HepG2 (cell line): ENCODE data around the gene METTL13. TPM values are rescaled to one million over a fixed set of nuclear protein-coding genes. Genes with fewer than 3 reads are reported as not detected.

Experiments used
- ARNT2 ChIP-seq: sonication (generic); formaldehyde crosslinking; IDR thresholded peaks from 2 replicates; pipeline ENCODE4 v1.8.0; 2022; ENCODE audit warnings: mild to moderate bottlenecking, low read depth, missing genetic modification reagents, moderate library complexity
- FOSL1 ChIP-seq: sonication (generic); formaldehyde crosslinking; IDR thresholded peaks from 2 replicates; pipeline ENCODE4 v1.9.0; 2021; ENCODE audit warnings: missing genetic modification reagents, borderline replicate concordance
- HMG20B ChIP-seq: conservative IDR thresholded peaks from 2 replicates; pipeline ENCODE4 v1.6.1; 2016; ENCODE audit warnings: missing genetic modification reagents, missing compliant biosample characterization
- HNRNPLL ChIP-seq: fragments of 200-400 bp; formaldehyde crosslinking; IDR thresholded peaks from 2 replicates; pipeline ENCODE4 v1.6.1; 2017; ENCODE audit warnings: mild to moderate bottlenecking, low read depth, low read length; ENCODE audit not compliant: poor library complexity, severe bottlenecking
- ISL2 ChIP-seq: sonication (generic); formaldehyde crosslinking; IDR thresholded peaks from 2 replicates; pipeline ENCODE4 v1.5.0; 2020; ENCODE audit warnings: missing genetic modification reagents
- JDP2 ChIP-seq: sonication (generic); formaldehyde crosslinking; IDR thresholded peaks from 2 replicates; pipeline ENCODE4 v1.8.1; 2022; ENCODE audit warnings: missing genetic modification reagents, borderline replicate concordance
- KAT2B ChIP-seq: fragments of 150-350 bp; IDR thresholded peaks from 2 replicates; pipeline ENCODE4 v1.6.1; 2014; ENCODE audit warnings: low read depth, low read length, borderline replicate concordance
- KDM6A ChIP-seq: IDR thresholded peaks from 2 replicates; pipeline ENCODE4 v1.6.1; 2016; ENCODE audit warnings: low read depth
- NFE2L1 ChIP-seq: sonication (generic); formaldehyde crosslinking; IDR thresholded peaks from 2 replicates; pipeline ENCODE4 v1.4.0; 2020; ENCODE audit warnings: missing genetic modification reagents, mild to moderate bottlenecking, borderline replicate concordance
- NKX3-1 ChIP-seq: sonication (generic); formaldehyde crosslinking; IDR thresholded peaks from 2 replicates; pipeline ENCODE4 v1.5.0; 2020; ENCODE audit warnings: missing genetic modification reagents
- NR2F6 ChIP-seq, 2 experiments: IDR thresholded peaks; 2 replicates each; pipeline ENCODE4 v1.6.1; 2016; ENCODE audit warnings: antibody characterized with exemption in 1 of 2, mild to moderate bottlenecking in 1 of 2
- SCMH1 ChIP-seq: sonication (generic); formaldehyde crosslinking; IDR thresholded peaks from 2 replicates; pipeline ENCODE4 v1.9.0; 2021; ENCODE audit warnings: missing genetic modification reagents, mild to moderate bottlenecking, borderline replicate concordance
- ZNF225 ChIP-seq: sonication (generic); formaldehyde crosslinking; IDR thresholded peaks from 2 replicates; pipeline ENCODE4 v1.4.0; 2020; ENCODE audit warnings: mild to moderate bottlenecking, missing genetic modification reagents
- ZNF367 ChIP-seq: sonication (generic); formaldehyde crosslinking; IDR thresholded peaks from 2 replicates; pipeline ENCODE4 v1.4.0; 2020; ENCODE audit warnings: missing genetic modification reagents, borderline replicate concordance
- ZNF501 ChIP-seq: sonication (generic); formaldehyde crosslinking; IDR thresholded peaks from 2 replicates; pipeline ENCODE4 v1.5.1; 2020; ENCODE audit warnings: mild to moderate bottlenecking, moderate library complexity, missing genetic modification reagents
- ZNF672 ChIP-seq: sonication (generic); formaldehyde crosslinking; IDR thresholded peaks from 2 replicates; pipeline ENCODE4 v1.8.1; 2022; ENCODE audit warnings: missing genetic modification reagents
- ZNF883 ChIP-seq: sonication (generic); formaldehyde crosslinking; IDR thresholded peaks from 2 replicates; pipeline ENCODE4 v1.5.1; 2020; ENCODE audit warnings: mild to moderate bottlenecking, missing genetic modification reagents; ENCODE audit errors: not compliant biosample characterization
- polyA plus RNA-seq, 8 experiments: library from polyadenylated mRNA; depleted of rRNA in 3 of 8; stranded (reverse) in 7 of 8; unstranded in 1 of 8; fragments of >200 nt; fragmentation: Illumina TruSeq in 4 of 8; extraction: Trizol in 4 of 8; gene quantifications; 2 replicates each; pipeline versions ENCODE4 v1.2.1 to v1.2.3, GENCODE V29; 2011 to 2016; ENCODE audit warnings: low read depth in 4 of 8, missing spikeins in 1 of 8, mixed read lengths in 1 of 8; ENCODE audit not compliant: insufficient read depth in 1 of 8
- total RNA-seq, 5 experiments: library from RNA; depleted of rRNA; stranded (reverse); fragments of >200 nt; fragmentation: Illumina TruSeq; extraction: Trizol; gene quantifications; 2 replicates each; pipeline ENCODE4 v1.2.3, GENCODE V29; 2016; ENCODE audit warnings: low read depth in 1 of 5
- TF ChIP-seq, protein P1 (sequence below): IDR thresholded peaks from 2 replicates; pipeline ENCODE4 v1.6.1; 2016; ENCODE audit warnings: missing biosample characterization, missing genetic modification reagents, low read depth
- TF ChIP-seq, protein P2 (sequence below): sonication (generic); formaldehyde crosslinking; IDR thresholded peaks from 2 replicates; pipeline ENCODE4 v1.5.0; 2020; ENCODE audit warnings: mild to moderate bottlenecking, missing genetic modification reagents, borderline replicate concordance
- TF ChIP-seq, protein P3 (sequence below): sonication (generic); formaldehyde crosslinking; IDR thresholded peaks from 2 replicates; pipeline ENCODE4 v1.8.0; 2022; ENCODE audit warnings: mild to moderate bottlenecking, missing genetic modification reagents, moderate library complexity

The METTL13 gene
- total and polyA plus RNA-seq, 2 of the 13 experiments (the other 11 are each of a cell fraction or from before 2014, with no cell fraction given): 18.6 to 22.8 TPM

DNA sequence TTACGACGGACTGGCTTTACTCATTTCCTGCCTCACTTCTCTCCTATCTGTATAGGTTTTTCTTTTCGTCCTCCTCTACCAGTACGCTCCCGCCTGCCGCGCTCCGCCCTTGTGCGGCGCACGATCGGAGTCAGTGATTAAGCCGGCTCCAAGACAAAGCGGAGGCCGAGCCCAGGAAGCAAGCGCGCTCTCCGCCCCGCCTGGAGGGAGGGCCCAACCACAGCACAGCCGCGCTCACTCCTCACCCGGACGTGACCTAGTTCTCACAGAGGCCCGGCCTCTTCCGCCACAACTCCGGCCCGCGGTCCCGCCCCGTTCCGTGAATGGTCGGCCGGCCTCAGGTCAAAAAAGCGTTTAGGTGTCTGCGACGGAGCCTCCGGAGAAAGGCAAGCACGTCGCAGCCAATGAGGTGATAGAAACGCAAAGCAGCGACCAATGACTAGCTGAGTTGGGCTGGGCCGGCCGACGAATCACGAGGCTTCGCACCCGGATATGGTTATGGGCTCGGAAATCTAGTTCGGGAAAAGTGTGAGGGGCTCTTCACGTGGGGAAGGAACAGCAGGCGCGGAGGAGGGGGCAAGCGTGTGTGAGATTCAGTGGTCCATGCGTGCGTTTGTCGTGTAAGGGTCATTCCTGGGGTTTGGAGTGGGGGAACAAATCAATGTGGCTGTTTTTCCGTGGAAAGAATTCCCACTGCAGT is at the start of gene METTL13 (continued):
- TF ChIP-seq JDP2 (CRISPR knock-in tag) (no peak), NR2F6 (IDR thresholded peaks at IDR 0.05) (no peak), NR2F6 (CRISPR knock-in tag; IDR thresholded peaks at IDR 0.05) (peak; percentile 56), ARNT2 (CRISPR knock-in tag) (peak; percentile 92), ZNF225 (CRISPR knock-in tag) (no peak), FOSL1 (no peak), ZNF501 (CRISPR knock-in tag) (peak; percentile 86), HNRNPLL (peak; percentile 86), KDM6A (CRISPR knock-in tag) (no peak), HMG20B (no peak), ISL2 (no peak), ZNF883 (CRISPR knock-in tag) (peak; percentile 36), NKX3-1 (no peak), SCMH1 (CRISPR knock-in tag) (no peak), KAT2B (no peak), ZNF672 (CRISPR knock-in tag) (no peak), NFE2L1 (CRISPR knock-in tag) (no peak), ZNF367 (CRISPR knock-in tag) (no peak)
- TF ChIP-seq, protein P1, sequence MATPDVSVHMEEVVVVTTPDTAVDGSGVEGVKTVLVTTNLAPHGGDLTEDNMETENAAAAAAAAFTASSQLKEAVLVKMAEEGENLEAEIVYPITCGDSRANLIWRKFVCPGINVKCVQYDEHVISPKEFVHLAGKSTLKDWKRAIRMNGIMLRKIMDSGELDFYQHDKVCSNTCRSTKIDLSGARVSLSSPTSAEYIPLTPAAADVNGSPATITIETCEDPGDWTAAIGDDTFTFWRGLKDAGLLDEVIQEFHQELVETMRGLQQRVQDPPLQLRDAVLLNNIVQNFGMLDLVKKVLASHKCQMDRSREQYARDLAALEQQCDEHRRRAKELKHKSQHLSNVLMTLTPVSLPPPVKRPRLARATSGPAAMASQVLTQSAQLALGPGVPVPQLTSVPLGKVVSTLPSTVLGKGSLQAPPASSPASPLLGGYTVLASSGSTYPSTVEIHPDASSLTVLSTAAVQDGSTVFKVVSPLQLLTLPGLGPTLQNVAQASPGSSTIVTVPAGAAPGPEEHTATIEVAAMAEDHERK (CRISPR knock-in tag): peak; percentile 21; the same call in 1 of the 2 replicates
- TF ChIP-seq, protein P2, sequence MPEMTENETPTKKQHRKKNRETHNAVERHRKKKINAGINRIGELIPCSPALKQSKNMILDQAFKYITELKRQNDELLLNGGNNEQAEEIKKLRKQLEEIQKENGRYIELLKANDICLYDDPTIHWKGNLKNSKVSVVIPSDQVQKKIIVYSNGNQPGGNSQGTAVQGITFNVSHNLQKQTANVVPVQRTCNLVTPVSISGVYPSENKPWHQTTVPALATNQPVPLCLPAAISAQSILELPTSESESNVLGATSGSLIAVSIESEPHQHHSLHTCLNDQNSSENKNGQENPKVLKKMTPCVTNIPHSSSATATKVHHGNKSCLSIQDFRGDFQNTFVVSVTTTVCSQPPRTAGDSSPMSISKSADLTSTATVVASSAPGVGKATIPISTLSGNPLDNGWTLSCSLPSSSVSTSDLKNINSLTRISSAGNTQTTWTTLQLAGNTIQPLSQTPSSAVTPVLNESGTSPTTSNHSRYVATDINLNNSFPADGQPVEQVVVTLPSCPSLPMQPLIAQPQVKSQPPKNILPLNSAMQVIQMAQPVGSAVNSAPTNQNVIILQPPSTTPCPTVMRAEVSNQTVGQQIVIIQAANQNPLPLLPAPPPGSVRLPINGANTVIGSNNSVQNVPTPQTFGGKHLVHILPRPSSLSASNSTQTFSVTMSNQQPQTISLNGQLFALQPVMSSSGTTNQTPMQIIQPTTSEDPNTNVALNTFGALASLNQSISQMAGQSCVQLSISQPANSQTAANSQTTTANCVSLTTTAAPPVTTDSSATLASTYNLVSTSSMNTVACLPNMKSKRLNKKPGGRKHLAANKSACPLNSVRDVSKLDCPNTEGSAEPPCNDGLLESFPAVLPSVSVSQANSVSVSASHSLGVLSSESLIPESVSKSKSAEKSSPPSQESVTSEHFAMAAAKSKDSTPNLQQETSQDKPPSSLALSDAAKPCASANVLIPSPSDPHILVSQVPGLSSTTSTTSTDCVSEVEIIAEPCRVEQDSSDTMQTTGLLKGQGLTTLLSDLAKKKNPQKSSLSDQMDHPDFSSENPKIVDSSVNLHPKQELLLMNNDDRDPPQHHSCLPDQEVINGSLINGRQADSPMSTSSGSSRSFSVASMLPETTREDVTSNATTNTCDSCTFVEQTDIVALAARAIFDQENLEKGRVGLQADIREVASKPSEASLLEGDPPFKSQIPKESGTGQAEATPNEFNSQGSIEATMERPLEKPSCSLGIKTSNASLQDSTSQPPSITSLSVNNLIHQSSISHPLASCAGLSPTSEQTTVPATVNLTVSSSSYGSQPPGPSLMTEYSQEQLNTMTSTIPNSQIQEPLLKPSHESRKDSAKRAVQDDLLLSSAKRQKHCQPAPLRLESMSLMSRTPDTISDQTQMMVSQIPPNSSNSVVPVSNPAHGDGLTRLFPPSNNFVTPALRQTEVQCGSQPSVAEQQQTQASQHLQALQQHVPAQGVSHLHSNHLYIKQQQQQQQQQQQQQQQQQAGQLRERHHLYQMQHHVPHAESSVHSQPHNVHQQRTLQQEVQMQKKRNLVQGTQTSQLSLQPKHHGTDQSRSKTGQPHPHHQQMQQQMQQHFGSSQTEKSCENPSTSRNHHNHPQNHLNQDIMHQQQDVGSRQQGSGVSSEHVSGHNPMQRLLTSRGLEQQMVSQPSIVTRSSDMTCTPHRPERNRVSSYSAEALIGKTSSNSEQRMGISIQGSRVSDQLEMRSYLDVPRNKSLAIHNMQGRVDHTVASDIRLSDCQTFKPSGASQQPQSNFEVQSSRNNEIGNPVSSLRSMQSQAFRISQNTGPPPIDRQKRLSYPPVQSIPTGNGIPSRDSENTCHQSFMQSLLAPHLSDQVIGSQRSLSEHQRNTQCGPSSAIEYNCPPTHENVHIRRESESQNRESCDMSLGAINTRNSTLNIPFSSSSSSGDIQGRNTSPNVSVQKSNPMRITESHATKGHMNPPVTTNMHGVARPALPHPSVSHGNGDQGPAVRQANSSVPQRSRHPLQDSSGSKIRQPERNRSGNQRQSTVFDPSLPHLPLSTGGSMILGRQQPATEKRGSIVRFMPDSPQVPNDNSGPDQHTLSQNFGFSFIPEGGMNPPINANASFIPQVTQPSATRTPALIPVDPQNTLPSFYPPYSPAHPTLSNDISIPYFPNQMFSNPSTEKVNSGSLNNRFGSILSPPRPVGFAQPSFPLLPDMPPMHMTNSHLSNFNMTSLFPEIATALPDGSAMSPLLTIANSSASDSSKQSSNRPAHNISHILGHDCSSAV (CRISPR knock-in tag): peak; percentile 62; the same call in 1 of the 2 replicates
- TF ChIP-seq, protein P3, sequence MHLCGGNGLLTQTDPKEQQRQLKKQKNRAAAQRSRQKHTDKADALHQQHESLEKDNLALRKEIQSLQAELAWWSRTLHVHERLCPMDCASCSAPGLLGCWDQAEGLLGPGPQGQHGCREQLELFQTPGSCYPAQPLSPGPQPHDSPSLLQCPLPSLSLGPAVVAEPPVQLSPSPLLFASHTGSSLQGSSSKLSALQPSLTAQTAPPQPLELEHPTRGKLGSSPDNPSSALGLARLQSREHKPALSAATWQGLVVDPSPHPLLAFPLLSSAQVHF (CRISPR knock-in tag): 0 out of 2 replicates have a peak, but pooled peaks have one; percentile 34
